GM23338 (cell line): Measurements from ENCODE around the gene MRTO4.

Experiments used
- CREB1 ChIP-seq: fragments of 250-450 bp; sonication (Bioruptor Pico); IDR thresholded peaks from 2 replicates; pipeline ENCODE4 v1.5.0; 2020; ENCODE audit warnings: low read depth, mild to moderate bottlenecking, moderate library complexity
- CTCF ChIP-seq, 2 experiments: fragments of 200-600 bp in 1 of 2; sonication (generic) in 1 of 2; conservative IDR thresholded peaks; 2 replicates each; pipeline versions ENCODE4 v1.5.1 to v1.6.1; 2016 to 2017; ENCODE audit warnings: antibody characterized with exemption in 2 of 2, low read depth in 2 of 2, mild to moderate bottlenecking in 2 of 2, moderate library complexity in 1 of 2
- EZH2 ChIP-seq: fragments of 200-600 bp; sonication (generic); IDR thresholded peaks from one replicate; pipeline ENCODE4 v1.8.0; 2017; ENCODE audit warnings: antibody characterized with exemption, mild to moderate bottlenecking, low read depth; ENCODE audit not compliant: unreplicated experiment
- EZH2phosphoT487 ChIP-seq: fragments of 200-600 bp; sonication (generic); IDR thresholded peaks from one replicate; pipeline ENCODE4 v1.8.1; 2018; ENCODE audit warnings: antibody characterized with exemption; ENCODE audit not compliant: unreplicated experiment
- JUNB ChIP-seq: IDR thresholded peaks from one replicate; pipeline ENCODE4 v1.6.1; 2016; ENCODE audit warnings: antibody characterized with exemption; ENCODE audit not compliant: unreplicated experiment
- POLR2AphosphoS5 ChIP-seq: IDR thresholded peaks from 2 replicates; pipeline ENCODE4 v1.6.1; 2016; ENCODE audit warnings: antibody characterized with exemption, low read depth
- REST ChIP-seq: IDR thresholded peaks from one replicate; pipeline ENCODE4 v1.6.1; 2018; ENCODE audit warnings: antibody characterized with exemption; ENCODE audit not compliant: unreplicated experiment
- ZNF114 ChIP-seq: fragments of 250-450 bp; sonication (Bioruptor Pico); IDR thresholded peaks from 2 replicates; pipeline ENCODE4 v1.5.0; 2020; ENCODE audit warnings: mild to moderate bottlenecking, moderate library complexity
- ZNF462 ChIP-seq: fragments of 250-450 bp; sonication (Bioruptor Pico); IDR thresholded peaks from 2 replicates; pipeline ENCODE4 v1.5.0; 2020; ENCODE audit warnings: mild to moderate bottlenecking, moderate library complexity

- TF ChIP-seq EZH2, result no peak
- no peak for TF ChIP-seq EZH2phosphoT487
- no peak for TF ChIP-seq CTCF (conservative IDR thresholded peaks at IDR 0.05; ENCODE audit: low read depth in 2 of 2)
- TF ChIP-seq CREB1, result no peak
- no peak for TF ChIP-seq JUNB
- no peak for TF ChIP-seq POLR2AphosphoS5
- TF ChIP-seq ZNF114 (CRISPR knock-in tag), result no peak
- TF ChIP-seq ZNF462 (CRISPR knock-in tag), result no peak
- TF ChIP-seq REST, result no peak
These were observed 32.3 kb downstream of the MRTO4 start for GRCh38 chr1:19283891-19284290.
